Brain microvascular endothelial cell (primary cell): ENCODE results near the gene AHNAK2.
"Not testable (repeated sequence)": the region's sequence is repeated elsewhere in the genome, so short reads cannot be mapped to it uniquely, and the experiment has no call there.

Experiments
- DNase-seq: peaks from one replicate; pipeline ENCODE4 v3.0.0-alpha.2; 2020
- H3K27ac ChIP-seq: fragments of 250-450 bp; sonication (Bioruptor Pico); 2 replicates; pipeline ENCODE4 v1.5.1; 2020; ENCODE audit warnings: mild to moderate bottlenecking, moderate library complexity
- H3K27me3 ChIP-seq: fragments of 250-450 bp; sonication (Bioruptor Pico); replicated peaks from 2 replicates; pipeline ENCODE4 v1.5.1; 2020; ENCODE audit warnings: mild to moderate bottlenecking
- H3K36me3 ChIP-seq: fragments of 250-450 bp; sonication (Bioruptor Pico); replicated peaks from 2 replicates; pipeline ENCODE4 v1.5.1; 2020; ENCODE audit warnings: mild to moderate bottlenecking
- H3K4me3 ChIP-seq: 2 replicates; pipeline ENCODE4 v1.5.1; 2011; ENCODE audit warnings: low read depth, mild to moderate bottlenecking, control low read depth, low read length, moderate library complexity
- in situ Hi-C: cut with HindIII; loops from 2 replicates; pipeline ENCODE4 v1.10.0; 2017; ENCODE audit warnings: low sequenced_read_pairs, low pct_ligation_motif_present
- TF ChIP-seq, protein P1 (sequence below): IDR thresholded peaks from 2 replicates; pipeline ENCODE4 v1.5.1; 2011; ENCODE audit warnings: low read depth, mild to moderate bottlenecking, moderate library complexity, low read length, control low read depth, inconsistent platforms; ENCODE audit errors: missing control alignments

The AHNAK2 gene

GRCh38 chr14:104923640-104924420, 54.3 kb downstream of the AHNAK2 start:
- Histone ChIP-seq H3K36me3 (no peaks in the 10 kb centered on the region), H3K27ac (no peak overlapping the region), H3K27me3 (no peaks in the 10 kb centered on the region), H3K4me3 (no peak overlapping the region)
- TF ChIP-seq, protein P1, sequence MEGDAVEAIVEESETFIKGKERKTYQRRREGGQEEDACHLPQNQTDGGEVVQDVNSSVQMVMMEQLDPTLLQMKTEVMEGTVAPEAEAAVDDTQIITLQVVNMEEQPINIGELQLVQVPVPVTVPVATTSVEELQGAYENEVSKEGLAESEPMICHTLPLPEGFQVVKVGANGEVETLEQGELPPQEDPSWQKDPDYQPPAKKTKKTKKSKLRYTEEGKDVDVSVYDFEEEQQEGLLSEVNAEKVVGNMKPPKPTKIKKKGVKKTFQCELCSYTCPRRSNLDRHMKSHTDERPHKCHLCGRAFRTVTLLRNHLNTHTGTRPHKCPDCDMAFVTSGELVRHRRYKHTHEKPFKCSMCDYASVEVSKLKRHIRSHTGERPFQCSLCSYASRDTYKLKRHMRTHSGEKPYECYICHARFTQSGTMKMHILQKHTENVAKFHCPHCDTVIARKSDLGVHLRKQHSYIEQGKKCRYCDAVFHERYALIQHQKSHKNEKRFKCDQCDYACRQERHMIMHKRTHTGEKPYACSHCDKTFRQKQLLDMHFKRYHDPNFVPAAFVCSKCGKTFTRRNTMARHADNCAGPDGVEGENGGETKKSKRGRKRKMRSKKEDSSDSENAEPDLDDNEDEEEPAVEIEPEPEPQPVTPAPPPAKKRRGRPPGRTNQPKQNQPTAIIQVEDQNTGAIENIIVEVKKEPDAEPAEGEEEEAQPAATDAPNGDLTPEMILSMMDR, result no peak
- no peak for DNase-seq
- in situ Hi-C loops, result no loop called here

GRCh38 chr14:104919993-104920315, 58.2 kb downstream of the AHNAK2 start:
- TF ChIP-seq, protein P1, result no peak
- Histone ChIP-seq H3K27ac (no peak overlapping the region), H3K4me3 (no peak overlapping the region), H3K27me3 (no peaks in the 10 kb centered on the region), H3K36me3 (no peaks in the 10 kb centered on the region)
- in situ Hi-C loops, result no loop called here
- no peak for DNase-seq

DNA sequence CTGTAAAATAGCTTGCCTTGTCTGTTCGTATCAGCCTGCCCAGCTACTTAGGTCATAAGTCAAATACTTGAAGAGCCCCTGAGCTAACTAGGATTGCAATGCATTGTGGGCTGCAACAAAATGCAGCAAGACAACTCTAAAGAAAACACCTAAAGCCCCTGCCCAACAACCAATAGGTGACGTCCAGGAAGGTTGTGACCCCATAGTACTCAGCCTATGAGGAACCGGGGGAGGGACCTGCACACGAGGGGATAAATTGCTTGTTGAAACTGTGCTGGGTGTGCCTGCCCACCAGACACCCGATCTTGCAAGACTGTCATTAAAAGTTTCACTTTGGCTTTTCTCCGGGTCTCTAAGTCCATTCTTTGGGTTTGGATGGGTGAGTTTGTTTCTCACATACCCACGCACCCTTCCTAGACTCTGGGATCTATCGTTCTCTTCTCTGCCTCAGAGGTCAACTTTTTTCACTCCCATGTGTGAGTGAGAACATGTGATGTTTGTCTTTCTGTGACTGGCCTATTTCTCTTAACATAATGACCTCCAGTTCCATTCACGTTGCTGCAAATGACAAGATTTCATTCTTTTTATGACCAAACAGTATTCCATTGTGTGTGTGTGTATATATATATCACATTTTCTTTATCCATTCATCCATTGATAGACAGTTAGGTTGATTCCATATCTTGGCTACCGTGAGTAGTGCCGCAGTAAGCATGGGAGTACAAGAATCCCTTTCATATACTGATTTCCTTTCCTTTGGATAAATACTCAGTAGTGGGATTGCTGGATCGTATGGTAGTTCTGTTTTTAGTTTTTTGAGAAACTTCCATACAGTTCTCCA, 58.8 kb downstream of the AHNAK2 start:
- H3K36me3 ChIP-seq, H3K27me3 ChIP-seq, H3K27ac ChIP-seq, DNase-seq, in situ Hi-C loops, H3K4me3 ChIP-seq: not testable (repeated sequence)

GRCh38 chr14:104917993-104918392, 60.2 kb downstream of the AHNAK2 start:
- in situ Hi-C loops, result no loop called here
- Histone ChIP-seq H3K36me3 (no peaks in the 10 kb centered on the region), H3K4me3 (no peak overlapping the region), H3K27ac (no peak overlapping the region), H3K27me3 (no peaks in the 10 kb centered on the region)
- no peak for DNase-seq
- TF ChIP-seq, protein P1, result no peak

- H3K27ac ChIP-seq, result no peak overlapping the region
- no peaks in the 10 kb centered on the region for H3K36me3 ChIP-seq
- DNase-seq, result no peak
- TF ChIP-seq, protein P1, result no peak
- H3K27me3 ChIP-seq, result no peaks in the 10 kb centered on the region
- in situ Hi-C loops, result no loop called here
- no peak overlapping the region for H3K4me3 ChIP-seq
Observed at GRCh38 chr14:104917116-104917515, 61.1 kb downstream of the AHNAK2 start.

DNA sequence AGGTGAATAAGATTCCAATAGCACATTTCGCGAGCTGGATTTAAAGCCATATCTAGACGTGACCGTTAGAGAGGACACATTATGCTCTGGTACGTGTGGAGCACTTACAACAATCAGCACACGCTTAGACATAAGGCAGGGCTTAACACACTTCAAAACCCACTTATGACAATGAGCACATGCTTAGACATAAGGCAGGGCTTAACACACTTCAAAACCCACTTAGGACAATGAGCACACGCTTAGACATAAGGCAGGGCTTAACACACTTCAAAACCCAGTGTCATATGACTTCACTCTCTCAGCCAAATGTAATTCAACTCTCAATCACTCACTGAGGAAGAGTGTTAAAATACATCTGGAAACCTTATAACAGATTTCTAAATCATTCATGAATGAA, 64.7 kb downstream of the AHNAK2 start:
- H3K4me3 ChIP-seq, result no peak overlapping the region
- H3K36me3 ChIP-seq, result no peaks in the 10 kb centered on the region
- TF ChIP-seq, protein P1, result no peak
- no peak overlapping the region for H3K27ac ChIP-seq
- no peak for DNase-seq
- H3K27me3 ChIP-seq, result no peaks in the 10 kb centered on the region
- in situ Hi-C loops, result no loop called here
